GM20000 (cell line): Measurements from ENCODE around the gene KLHDC4.

Experiments used
- DNase-seq: peaks from one replicate; pipeline ENCODE4 v3.0.0; 2012; ENCODE audit warnings: low spot score
- CTCF ChIP-seq: IDR thresholded peaks from 2 replicates; pipeline ENCODE4 v1.5.1; 2012; ENCODE audit warnings: mild to moderate bottlenecking, control low read depth; ENCODE audit errors: extremely low read depth, missing control alignments

KLHDC4 gene

GRCh38 chr16:87806261-87806640, 40.5 kb upstream of the KLHDC4 start:
- TF ChIP-seq CTCF, result no peak
- DNase-seq, result no peak

GRCh38 chr16:87803385-87803784, 37.6 kb upstream of the KLHDC4 start:
- DNase-seq, result no peak
- TF ChIP-seq CTCF, result no peak

GRCh38 chr16:87802670-87803069, 36.9 kb upstream of the KLHDC4 start:
- DNase-seq, result no peak
- no peak for TF ChIP-seq CTCF

- DNase-seq, result no peak
- no peak for TF ChIP-seq CTCF
Observed at GRCh38 chr16:87801679-87802259, 36.0 kb upstream of the KLHDC4 start.

GRCh38 chr16:87800497-87800896, 34.7 kb upstream of the KLHDC4 start:
- no peak for DNase-seq
- TF ChIP-seq CTCF, result no peak

GRCh38 chr16:87795336-87795735, 29.6 kb upstream of the KLHDC4 start:
- no peak for TF ChIP-seq CTCF
- DNase-seq, result no peak

- no peak for TF ChIP-seq CTCF
- DNase-seq, result no peak
Observed at GRCh38 chr16:87794485-87795078, 28.8 kb upstream of the KLHDC4 start.
